HG02885 (cell line): Measurements from ENCODE around the gene HAUS1.
"Not testable (repeated sequence)": the region's sequence is repeated elsewhere in the genome, so short reads cannot be mapped to it uniquely, and the experiment has no call there.

ENCODE experiments used
- ATAC-seq: cut with Tn5 transposase; IDR thresholded peaks from one replicate; pipeline ENCODE4 v1.9.1; 2021; ENCODE audit warnings: mild to moderate bottlenecking; ENCODE audit not compliant: unreplicated experiment, poor library complexity

The HAUS1 gene

DNA sequence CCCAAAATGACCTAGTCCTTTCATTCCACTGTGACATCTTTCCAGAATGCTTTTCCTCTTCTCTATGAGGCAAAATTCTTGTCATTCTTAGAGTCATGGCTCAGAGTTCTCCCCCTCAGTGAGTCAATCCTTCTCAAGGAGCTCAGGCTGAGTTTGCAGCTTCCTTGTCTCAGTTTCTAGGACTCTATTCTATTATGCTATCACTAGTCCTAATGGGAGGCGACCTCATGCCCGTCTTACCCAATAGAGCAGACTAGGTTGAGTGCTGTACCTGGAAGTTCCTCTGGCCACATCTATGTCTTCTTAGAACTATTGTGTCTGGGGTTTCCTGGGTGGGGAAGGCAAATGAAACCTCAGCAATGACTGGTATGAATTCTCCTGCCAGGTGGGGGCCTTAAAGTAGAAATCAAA, 51.5 kb downstream of the HAUS1 start:
- no peak for ATAC-seq

GRCh38 chr18:46156124-46156745, 52.0 kb downstream of the HAUS1 start:
- ATAC-seq: no peak

DNA sequence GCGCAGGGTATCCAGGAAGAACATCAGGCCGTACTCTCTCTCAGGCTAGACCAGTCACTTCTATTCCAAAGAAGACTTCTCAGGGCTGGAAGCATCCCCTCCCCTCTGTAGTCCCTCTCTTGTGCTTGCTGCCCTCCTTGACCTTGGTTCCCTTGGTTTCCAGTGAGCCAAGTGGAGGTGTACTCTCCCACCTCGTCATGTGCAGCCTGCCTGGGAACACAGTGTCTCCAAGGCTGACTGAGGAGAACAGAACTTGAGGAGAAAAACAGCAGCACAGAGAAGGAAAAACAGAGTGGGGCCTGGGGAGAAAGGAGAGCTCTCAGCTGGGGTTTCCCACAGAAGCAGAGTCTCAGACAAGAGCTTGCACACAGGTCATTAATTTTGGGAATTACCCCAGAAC, 52.7 kb downstream of the HAUS1 start:
- ATAC-seq: no peak

DNA sequence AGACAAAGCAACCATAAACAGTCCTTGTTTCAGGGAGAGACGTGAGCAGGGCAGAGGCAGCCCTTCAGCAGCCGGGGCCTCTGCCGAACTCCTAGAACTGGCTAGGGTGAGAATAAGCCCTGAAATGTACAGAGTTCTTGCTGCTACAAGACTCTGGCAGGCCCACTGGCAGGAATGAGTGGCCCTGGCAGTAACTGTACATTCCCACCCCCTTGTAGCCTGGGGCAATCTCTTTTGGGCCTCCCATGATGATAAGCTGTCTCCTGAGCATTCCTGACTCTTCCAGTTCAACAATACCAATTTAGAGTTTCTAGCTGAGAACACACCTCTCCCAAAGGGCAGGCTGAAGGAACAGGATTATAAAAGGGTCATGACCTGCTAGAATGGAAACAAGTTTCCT, 54.3 kb downstream of the HAUS1 start:
- no peak for ATAC-seq

DNA sequence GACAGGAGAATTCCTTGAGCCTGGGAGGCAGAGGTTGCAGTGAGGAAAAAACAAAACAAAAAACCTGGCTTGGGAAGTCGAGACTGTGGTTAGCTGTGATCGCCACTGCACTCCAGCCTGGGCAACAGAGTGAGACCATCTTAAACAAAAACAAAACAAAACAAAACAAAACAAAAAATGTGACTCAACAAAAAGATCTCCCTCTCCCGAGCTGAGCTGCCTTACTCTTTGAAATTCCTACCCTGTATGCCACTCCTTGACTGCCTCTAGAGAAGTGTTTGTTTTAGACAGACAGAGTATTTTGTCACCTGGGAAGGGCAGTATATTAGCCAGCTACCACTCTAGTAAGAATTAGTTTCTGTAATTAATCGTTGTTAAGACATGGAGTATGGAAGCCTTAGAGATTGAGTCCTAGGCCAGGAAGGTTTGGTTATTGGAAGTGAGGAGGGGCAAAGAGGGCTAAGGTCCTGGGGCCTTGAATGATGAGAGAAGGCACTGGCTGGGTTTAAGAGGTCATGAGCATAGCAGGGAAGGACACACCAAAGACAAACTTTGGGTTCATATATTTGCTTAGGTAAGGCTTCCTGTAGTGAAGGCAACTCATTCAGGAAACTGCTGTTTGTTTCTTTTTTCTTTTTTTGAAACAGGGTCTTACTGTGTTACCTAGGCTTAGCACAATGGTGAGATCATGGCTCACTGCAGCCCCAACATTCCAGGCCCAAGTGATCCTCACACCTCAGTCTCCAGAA, 56.0 kb downstream of the HAUS1 start:
- no peak for ATAC-seq

DNA sequence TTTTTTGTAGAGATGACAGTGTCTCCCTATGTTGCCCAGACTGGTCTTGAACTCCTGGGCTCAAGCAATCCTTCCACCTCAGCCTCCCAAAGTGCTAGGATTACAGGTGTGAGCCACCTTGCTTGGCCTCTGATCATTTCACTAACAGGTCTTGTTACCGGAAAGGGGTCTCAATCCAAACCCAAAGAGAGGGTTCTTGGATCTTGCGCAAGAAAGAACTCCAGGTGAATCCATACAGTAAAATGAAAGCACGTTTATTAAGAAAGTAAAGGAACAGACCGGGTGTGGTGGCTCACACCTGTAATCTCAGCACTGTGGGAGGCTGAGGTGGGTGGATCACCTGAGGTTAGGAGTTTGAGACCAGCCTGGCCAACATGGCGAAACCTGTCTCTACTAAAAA, 56.7 kb downstream of the HAUS1 start:
- ATAC-seq: not testable (repeated sequence)

DNA sequence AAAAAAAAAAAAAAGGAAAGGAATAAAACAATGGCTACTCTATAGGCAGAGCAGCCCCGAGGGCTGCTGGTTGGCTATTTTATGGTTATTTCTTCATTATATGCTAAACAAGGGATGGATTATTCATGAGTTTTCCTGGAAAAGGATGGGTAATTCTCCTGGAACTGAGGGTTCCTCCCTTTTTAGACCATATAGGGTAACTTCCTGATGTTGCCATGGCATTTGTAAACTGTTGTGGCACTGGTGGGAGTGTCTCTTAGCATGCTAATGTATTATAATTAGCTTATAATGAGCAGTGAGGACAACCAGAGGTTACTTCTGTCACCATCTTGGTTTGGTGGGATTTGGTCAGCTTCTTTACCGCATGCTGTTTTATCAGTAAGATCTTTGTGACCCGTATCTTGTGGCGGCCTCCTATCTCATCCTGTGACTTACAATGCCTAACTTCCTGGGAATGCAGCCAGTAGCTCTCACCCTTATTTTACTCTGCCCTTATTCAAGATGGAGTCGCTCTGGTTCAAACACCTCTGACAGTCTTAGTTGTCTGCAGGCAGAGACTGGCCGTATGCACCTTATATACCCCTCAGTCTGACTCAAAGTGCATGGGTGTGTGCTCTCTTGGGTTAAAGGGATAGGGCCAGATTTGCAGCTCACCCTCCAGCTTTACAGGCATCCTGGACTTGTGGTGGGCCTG, 57.7 kb downstream of the HAUS1 start:
- no peak for ATAC-seq

DNA sequence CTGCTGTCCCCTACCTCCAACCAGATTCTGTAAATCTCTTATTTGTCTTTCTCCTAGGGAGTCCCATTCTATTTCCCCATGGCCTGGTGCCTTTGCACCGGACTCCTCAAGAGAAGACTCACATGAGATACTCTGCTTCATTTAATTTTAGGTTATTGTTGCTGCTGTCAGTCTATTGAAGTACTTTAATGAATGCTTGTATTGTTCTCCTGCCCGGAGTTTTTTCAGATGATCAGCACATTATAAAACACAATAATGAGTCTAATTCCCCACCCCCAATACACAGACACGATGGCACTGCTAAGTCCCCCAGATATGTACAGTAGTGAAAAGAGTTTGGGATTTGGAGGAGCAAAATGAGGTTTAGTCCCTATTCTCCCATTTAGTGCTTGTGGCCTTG, 58.9 kb downstream of the HAUS1 start:
- ATAC-seq: no peak

- no peak for ATAC-seq
Observed at GRCh38 chr18:46163941-46164499, 59.8 kb downstream of the HAUS1 start.

GRCh38 chr18:46164502-46164901, 60.3 kb downstream of the HAUS1 start:
- not testable (repeated sequence) for ATAC-seq

GRCh38 chr18:46164920-46165319, 60.7 kb downstream of the HAUS1 start:
- no peak for ATAC-seq

DNA sequence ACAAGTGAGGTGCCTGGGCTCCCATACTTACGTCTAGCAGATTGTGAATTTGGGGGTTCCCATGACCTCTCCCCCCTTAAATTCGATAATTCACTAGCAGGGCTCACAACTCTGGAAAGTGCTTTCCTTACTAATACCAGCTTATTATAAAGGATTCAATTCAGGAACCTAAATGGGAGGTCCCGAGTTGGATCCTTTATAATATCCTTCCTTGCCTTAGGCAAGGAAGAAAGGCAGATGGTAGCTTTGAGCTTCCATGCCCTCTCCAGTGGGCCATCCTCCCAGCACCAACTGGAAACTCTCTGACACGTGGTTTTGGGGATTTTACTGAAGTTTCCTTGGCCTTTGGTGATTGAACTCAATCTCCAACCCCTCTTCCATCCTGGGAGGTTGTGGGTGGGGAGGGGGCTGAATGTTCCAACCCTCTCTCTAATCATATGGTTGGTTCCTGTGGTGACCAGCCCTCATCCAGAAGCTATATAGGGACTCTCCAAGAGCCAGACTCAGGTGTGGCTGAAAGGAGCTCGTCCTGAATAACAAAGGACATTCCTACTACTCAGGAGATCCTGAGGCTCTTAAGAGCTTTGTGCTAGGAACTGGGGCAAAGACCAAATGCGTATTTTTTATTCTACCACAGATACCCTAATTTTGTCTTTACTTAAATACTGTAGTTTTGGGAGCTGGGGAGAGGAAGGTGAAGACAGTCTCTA, 62.2 kb downstream of the HAUS1 start:
- ATAC-seq: no peak

- peak; percentile 93 for ATAC-seq
Observed at GRCh38 chr18:46167971-46168370, 63.8 kb downstream of the HAUS1 start.

DNA sequence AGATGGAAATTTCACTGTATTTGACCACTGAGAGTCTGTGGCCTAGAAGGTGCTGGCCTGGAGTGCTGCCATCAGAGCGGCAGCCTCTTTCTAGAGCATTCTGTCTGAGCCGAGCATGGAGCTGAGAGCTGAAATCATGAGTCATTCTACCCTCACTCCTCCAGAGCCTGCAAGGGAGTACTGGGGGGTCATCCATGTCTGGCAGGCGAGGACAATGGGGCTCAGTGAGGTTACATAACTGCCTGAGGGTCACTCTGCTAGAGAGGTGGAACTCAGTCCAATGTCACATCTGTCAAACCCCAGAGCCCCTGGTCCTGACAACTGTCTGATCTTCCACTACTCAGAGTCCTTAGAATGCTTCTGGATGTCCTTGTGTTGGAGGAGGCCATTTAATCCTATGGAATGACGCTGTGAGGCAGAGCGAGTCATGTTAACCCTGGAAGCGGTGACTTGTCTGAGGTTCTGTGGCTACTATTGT, 65.3 kb downstream of the HAUS1 start:
- ATAC-seq: no peak

GRCh38 chr18:46171331-46171730, 67.1 kb downstream of the HAUS1 start:
- no peak for ATAC-seq

DNA sequence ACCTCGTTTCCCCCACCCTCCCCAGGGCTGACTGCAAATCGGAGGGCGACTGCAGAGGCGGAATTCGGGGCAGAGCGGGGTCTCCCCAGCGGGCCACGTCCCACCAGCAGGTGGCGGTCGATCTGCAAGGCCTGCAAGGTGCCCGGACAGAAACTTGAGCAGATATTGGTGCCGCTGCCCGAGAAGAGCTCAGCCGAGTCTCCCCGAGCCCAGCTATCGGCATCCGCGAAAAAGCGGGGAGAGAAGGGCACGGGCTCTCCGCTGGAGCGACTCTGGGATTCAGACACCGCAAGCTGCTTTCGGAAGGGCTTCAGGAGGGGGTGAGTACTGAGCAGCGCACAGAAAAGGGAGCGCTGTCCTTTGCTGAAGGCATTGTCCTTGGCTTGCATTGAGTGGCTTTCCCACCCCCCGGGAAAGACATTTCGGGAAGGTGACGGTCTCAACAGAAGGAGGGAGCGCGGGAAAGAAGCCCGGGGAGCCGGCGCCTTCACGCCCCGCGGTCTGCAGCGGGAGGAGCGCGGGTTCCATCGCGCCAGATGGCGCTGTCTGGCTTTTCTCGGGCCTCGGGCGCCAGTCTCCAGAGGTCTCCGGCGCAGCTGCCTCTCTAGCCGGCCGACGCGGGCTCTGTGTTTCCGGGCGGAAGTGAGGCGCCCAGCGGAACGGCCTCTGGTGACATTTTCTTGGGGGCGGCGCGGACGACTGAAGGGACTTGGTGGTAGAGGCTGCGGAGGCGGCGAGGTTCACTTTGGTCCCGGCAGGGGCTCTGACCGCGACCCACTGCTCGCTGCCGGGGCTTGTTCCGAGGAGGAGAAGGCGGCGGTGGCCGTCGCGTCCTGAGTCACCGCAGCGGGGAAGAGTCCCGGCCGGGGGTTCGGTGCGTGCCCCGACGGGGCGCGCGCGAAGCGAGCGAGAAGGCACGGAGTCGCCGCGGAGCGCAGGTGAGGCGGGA, 69.5 kb downstream of the HAUS1 start:
- peak; percentile 87 for ATAC-seq

DNA sequence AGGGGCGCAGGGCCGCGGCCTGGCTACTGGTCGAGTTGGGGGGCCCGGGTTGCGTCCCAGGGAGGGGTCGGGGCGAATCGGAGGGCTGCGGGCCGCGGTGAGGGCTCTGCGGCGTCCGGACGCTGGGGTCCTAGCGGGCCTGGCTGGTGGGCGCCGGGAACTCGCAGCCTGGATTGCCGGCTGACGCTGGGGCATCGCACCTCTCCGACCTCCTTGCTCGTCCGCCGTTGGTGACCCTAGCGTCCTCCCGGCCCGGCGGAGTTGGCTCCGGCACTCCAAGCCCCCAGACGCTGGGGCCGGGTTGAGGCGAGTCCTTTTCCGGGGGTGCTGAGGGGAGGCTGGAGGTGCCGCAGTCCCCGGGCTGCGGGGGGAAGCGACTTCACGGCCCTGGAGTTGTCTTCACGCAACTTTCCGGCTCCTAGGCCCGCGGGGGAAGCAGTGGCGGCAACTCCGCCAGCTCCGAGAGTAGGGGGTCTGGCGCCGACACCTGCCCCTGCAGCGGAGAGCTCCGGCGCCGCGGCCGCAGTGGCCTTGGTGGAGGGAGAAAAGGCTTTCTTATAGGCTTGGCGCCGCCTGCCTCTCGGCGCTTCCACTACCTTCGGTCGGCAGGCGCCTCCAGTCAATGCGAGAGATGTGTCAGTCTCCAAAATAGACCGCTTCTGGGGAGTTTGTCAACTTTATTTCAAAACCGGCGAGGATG, 70.3 kb downstream of the HAUS1 start:
- peak; percentile 29 for ATAC-seq

DNA sequence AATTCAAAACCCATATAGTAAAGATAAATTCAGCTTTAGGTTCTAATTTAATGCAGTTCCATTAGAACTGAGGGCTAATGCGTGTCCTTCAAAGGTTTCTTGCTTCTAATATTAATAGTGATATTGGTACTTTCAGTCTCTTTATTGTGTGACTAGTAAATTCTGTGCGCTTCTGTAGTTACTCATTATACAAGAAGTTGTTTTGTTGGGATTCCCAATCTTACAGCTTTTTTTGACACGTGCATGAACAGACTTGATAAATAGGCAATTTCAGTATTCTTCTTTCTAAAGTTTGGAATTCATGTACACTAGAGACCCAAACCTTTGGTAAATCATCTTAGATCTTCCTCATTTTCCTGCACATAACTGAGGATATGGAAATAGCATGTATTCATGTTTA, 71.8 kb downstream of the HAUS1 start:
- ATAC-seq: no peak
